Osteoblast (primary cell): Measurements from ENCODE around the gene SNAI3. TPM values are rescaled to one million over a fixed set of nuclear protein-coding genes. Genes with fewer than 3 reads are reported as not detected.

Experiments
- DNase-seq: peaks from one replicate; pipeline ENCODE4 v3.0.0; 2011; ENCODE audit warnings: low spot score, mixed read lengths; ENCODE audit not compliant: insufficient read length; ENCODE audit errors: missing footprints
- H2AFZ ChIP-seq: 2 replicates; pipeline ENCODE4 v1.6.0; 2011; ENCODE audit warnings: mild to moderate bottlenecking, low read length
- H3K27ac ChIP-seq: 2 replicates; pipeline ENCODE4 v1.5.1; 2011; ENCODE audit warnings: mild to moderate bottlenecking, low read depth, low read length, moderate library complexity
- H3K27me3 ChIP-seq: 2 replicates; pipeline ENCODE4 v1.6.0; 2012; ENCODE audit warnings: mild to moderate bottlenecking, control low read depth, inconsistent platforms, low read length, moderate library complexity; ENCODE audit not compliant: insufficient read depth
- H3K36me3 ChIP-seq: 2 replicates; pipeline ENCODE4 v1.5.1; 2011; ENCODE audit warnings: mild to moderate bottlenecking, low read length, control low read depth, moderate library complexity; ENCODE audit not compliant: insufficient read depth
- H3K4me1 ChIP-seq: 2 replicates; pipeline ENCODE4 v1.5.1; 2011; ENCODE audit warnings: mild to moderate bottlenecking, low read length, control low read depth, moderate library complexity; ENCODE audit not compliant: insufficient read depth
- H3K4me2 ChIP-seq: 2 replicates; pipeline ENCODE4 v1.6.0; 2011; ENCODE audit warnings: mild to moderate bottlenecking, low read length; ENCODE audit not compliant: insufficient read depth
- H3K4me3 ChIP-seq: fragments of 200-600 bp; sonication (generic); 3 replicates; pipeline ENCODE4 v1.5.1; 2012; ENCODE audit warnings: mild to moderate bottlenecking, low read length, inconsistent platforms; ENCODE audit not compliant: insufficient read depth
- H3K79me2 ChIP-seq: 2 replicates; pipeline ENCODE4 v1.6.0; 2012; ENCODE audit warnings: mild to moderate bottlenecking, low read length, control low read depth, inconsistent platforms; ENCODE audit not compliant: insufficient read depth
- H3K9me3 ChIP-seq: 2 replicates; pipeline ENCODE4 v1.5.1; 2011; ENCODE audit warnings: low read depth, low read length, control low read depth
- H4K20me1 ChIP-seq: 2 replicates; pipeline ENCODE4 v1.6.0; 2012; ENCODE audit warnings: mild to moderate bottlenecking, low read length, control low read depth; ENCODE audit not compliant: insufficient read depth
- total RNA-seq: library from RNA; depleted of rRNA; stranded (reverse); fragments of >200 nt; gene quantifications from 2 replicates; pipeline ENCODE4 v1.2.3, GENCODE V29; 2012
- TF ChIP-seq, protein P1 (sequence below): IDR thresholded peaks from 2 replicates; pipeline ENCODE4 v1.5.1; 2011; ENCODE audit warnings: mild to moderate bottlenecking, low read depth, low read length, moderate library complexity; ENCODE audit errors: extremely low read depth

The SNAI3 gene
- total RNA-seq, 1 donor, result not detected

DNA sequence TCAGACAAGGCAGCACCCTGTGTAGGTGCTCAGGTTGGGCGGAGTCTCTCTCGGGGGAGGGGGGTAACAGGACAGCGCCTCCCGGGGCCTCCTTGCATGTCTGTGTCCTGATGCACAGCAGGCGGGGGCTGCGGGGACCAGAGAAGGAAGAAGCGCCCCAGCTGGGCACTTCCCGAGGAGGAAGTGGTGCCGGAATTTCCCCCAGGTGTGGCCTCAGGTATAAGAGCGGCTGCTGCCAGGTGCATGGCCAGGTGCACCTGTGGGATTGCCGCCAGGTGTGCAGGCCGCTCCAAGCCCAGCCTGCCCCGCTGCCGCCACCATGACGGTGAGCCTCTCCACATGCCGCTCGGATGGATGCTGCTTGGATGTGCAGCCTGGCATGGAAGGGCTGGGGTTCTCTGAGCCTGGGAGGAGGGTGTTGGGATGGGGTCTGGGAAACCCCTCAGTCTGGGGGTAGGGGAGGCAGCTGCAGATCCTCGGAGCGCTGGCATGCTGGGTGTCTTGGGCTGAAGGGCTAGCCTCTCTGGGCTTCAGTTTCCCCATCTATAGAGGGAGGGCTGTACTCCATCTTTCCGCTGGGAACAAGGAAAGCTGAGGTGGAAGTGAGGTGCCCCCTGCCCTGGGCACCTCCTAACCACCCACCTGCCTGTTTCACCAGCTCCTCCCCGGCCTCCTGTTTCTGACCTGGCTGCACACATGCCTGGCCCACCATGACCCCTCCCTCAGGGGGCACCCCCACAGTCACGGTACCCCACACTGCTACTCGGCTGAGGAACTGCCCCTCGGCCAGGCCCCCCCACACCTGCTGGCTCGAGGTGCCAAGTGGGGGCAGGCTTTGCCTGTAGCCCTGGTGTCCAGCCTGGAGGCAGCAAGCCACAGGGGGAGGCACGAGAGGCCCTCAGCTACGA is 47.7 kb downstream of the SNAI3 start, which contains the start of gene IL17C:
Gene IL17C, plus strand, starts transcription at position 250 of the 908 bp plus-strand sequence. Its CDS starts 70 bp downstream, at position 320.
- H2AFZ ChIP-seq, result no peak within 1 kb of the TSS
- H3K9me3 ChIP-seq, result no peaks in the 10 kb centered on the region
- H3K79me2 ChIP-seq, result no peaks in the 10 kb centered on the region
- H3K4me3 ChIP-seq, result no peak within 1 kb of the TSS
- DNase-seq, result no peak
- peaks cover 6% of the 10 kb centered on the region for H3K4me1 ChIP-seq
- H3K27ac ChIP-seq, result no peak within 1 kb of the TSS
- no peaks in the 10 kb centered on the region for H3K36me3 ChIP-seq
- TF ChIP-seq, protein P1, sequence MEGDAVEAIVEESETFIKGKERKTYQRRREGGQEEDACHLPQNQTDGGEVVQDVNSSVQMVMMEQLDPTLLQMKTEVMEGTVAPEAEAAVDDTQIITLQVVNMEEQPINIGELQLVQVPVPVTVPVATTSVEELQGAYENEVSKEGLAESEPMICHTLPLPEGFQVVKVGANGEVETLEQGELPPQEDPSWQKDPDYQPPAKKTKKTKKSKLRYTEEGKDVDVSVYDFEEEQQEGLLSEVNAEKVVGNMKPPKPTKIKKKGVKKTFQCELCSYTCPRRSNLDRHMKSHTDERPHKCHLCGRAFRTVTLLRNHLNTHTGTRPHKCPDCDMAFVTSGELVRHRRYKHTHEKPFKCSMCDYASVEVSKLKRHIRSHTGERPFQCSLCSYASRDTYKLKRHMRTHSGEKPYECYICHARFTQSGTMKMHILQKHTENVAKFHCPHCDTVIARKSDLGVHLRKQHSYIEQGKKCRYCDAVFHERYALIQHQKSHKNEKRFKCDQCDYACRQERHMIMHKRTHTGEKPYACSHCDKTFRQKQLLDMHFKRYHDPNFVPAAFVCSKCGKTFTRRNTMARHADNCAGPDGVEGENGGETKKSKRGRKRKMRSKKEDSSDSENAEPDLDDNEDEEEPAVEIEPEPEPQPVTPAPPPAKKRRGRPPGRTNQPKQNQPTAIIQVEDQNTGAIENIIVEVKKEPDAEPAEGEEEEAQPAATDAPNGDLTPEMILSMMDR, result no peak
- H3K27me3 ChIP-seq, result peaks cover 39% of the 10 kb centered on the region
- H4K20me1 ChIP-seq, result peaks cover 7% of the 10 kb centered on the region
- no peak within 1 kb of the TSS for H3K4me2 ChIP-seq

DNA sequence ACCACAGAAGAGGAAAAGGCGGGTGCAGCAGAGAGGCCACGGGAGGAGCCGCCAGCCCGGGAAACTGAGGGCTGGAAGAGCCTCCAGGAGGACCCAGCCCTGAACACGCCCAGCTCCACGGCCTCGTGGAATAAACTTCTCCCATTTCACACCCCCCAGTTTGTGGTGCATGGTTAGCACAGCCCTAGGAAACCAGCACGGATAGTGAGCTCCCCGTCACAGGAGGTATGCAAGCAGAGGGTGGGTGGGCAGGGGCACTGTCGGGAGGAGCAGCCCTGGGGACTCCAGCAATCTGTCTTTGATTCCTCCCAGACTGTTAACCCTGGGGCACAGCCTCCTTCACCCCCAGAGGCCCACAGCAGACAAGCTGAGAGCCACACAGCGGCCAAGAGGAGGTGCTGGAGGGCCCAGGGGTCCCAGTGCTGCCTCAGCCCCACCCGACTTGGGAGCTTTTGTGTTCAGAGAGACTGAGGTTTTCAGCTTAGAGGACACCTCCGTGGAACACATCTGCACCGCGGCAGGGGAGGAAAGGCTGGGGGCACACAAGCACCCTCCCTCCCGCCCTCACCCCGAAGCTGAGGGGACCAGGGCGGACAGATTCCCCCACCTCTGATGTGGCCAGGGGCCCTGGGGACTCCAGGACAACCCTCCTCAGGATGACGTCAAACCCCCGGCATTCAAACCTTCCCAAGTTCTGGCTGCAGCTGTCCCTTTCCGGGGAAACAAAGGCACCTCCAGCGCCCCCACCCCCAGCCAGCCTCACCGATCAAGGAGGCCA is 49.6 kb downstream of the SNAI3 start:
- Histone ChIP-seq H3K9me3 (no peaks in the 10 kb centered on the region), H3K4me2 (no peak overlapping the region), H3K27me3 (peaks cover 39% of the 10 kb centered on the region), H3K27ac (no peak overlapping the region), H2AFZ (no peak overlapping the region), H3K4me1 (peaks cover 6% of the 10 kb centered on the region), H3K36me3 (no peaks in the 10 kb centered on the region), H3K79me2 (no peaks in the 10 kb centered on the region), H4K20me1 (peaks cover 7% of the 10 kb centered on the region), H3K4me3 (no peak overlapping the region)
- TF ChIP-seq, protein P1, result no peak
- DNase-seq, result no peak

DNA sequence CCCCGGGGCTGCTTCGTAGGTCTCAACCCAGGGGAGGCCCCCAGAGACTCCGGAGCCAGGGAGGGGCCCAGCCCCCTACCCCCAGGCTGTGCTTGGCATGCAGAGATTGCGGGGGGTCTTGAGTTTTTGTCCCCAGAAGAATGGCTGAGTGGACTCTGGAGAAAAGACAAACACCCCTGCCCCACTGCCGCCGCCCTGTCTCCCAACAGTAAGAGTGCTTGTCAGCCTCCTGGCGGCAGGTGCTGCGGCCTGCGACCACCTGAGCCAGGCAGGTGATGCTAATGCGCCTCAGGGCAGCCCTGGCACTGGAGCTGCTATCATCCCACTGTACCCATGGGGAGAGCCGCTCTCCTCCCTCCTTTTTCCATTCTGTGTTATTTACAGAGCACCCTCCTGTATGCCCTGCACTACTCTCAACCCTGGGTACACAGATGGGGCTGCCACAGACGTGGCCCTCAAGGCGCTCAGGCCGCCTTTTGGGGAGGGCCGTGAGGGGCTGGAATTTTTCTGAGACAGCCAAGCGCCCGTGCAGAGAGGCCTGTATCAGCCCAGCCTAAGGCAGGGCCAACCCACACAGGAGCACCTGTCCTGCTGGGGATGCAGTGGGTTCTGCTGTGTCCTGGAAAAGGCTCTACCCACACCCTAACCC is 50.5 kb downstream of the SNAI3 start:
- no peaks in the 10 kb centered on the region for H3K9me3 ChIP-seq
- peaks cover 35% of the 10 kb centered on the region for H3K27me3 ChIP-seq
- no peaks in the 10 kb centered on the region for H3K79me2 ChIP-seq
- H4K20me1 ChIP-seq, result peaks cover 11% of the 10 kb centered on the region
- peaks cover 6% of the 10 kb centered on the region for H3K4me1 ChIP-seq
- no peak overlapping the region for H3K27ac ChIP-seq
- no peaks in the 10 kb centered on the region for H3K36me3 ChIP-seq
- DNase-seq, result no peak
- H3K4me3 ChIP-seq, result no peak overlapping the region
- H3K4me2 ChIP-seq, result no peak overlapping the region
- TF ChIP-seq, protein P1, result no peak
- no peak overlapping the region for H2AFZ ChIP-seq
